Activated gamma-delta T cell treated with Interleukin-2 at 50 U/mL for 16 hours (primary cell): ENCODE data around the gene PRR33.
"Not testable (repeated sequence)": the region's sequence is repeated elsewhere in the genome, so short reads cannot be mapped to it uniquely, and the experiment has no call there.

ENCODE experiments used
- DNase-seq: peaks from one replicate; pipeline ENCODE4 v3.0.0-alpha.2; 2020

PRR33 gene

GRCh38 chr11:1874441-1875092, 17.1 kb downstream of the PRR33 start:
- not testable (repeated sequence) for DNase-seq

- DNase-seq = not testable (repeated sequence)
These were observed 17.9 kb downstream of the PRR33 start for GRCh38 chr11:1873813-1874150.

GRCh38 chr11:1873048-1873812, 18.5 kb downstream of the PRR33 start:
- DNase-seq = no peak

GRCh38 chr11:1872267-1872985, 19.3 kb downstream of the PRR33 start:
- no peak for DNase-seq

- no peak for DNase-seq
These were observed 20.2 kb downstream of the PRR33 start for GRCh38 chr11:1871531-1871930.

- DNase-seq = peak; percentile 47
These were observed 20.8 kb downstream of the PRR33 start for GRCh38 chr11:1870721-1871466.

- no peak for DNase-seq
These were observed 21.4 kb downstream of the PRR33 start for GRCh38 chr11:1870326-1870696.

GRCh38 chr11:1869427-1870325, 22.0 kb downstream of the PRR33 start:
- no peak for DNase-seq

- DNase-seq = no peak
These were observed 22.9 kb downstream of the PRR33 start for GRCh38 chr11:1868636-1869291.

- DNase-seq = no peak
These were observed 23.5 kb downstream of the PRR33 start for GRCh38 chr11:1868056-1868635.

GRCh38 chr11:1867381-1867780, 24.3 kb downstream of the PRR33 start:
- no peak for DNase-seq

GRCh38 chr11:1866776-1867175, 24.9 kb downstream of the PRR33 start:
- no peak for DNase-seq

GRCh38 chr11:1866226-1866625, 25.5 kb downstream of the PRR33 start:
- DNase-seq = no peak

GRCh38 chr11:1864831-1865665, 26.6 kb downstream of the PRR33 start:
- no peak for DNase-seq

GRCh38 chr11:1864231-1864630, 27.5 kb downstream of the PRR33 start:
- no peak for DNase-seq

- DNase-seq = no peak
These were observed 28.1 kb downstream of the PRR33 start for GRCh38 chr11:1863352-1864216.

- DNase-seq = no peak
These were observed 28.9 kb downstream of the PRR33 start for GRCh38 chr11:1862588-1863351.
